PC-3 (cell line): ENCODE results near the gene MGMT. TPM values are rescaled to one million over a fixed set of nuclear protein-coding genes. Genes with fewer than 3 reads are reported as not detected.

Experiments used
- ATAC-seq: fragments of 200-7000 bp; cut with Tn5 transposase; 2 replicates; pipeline ENCODE4 v1.9.1; 2020; ENCODE audit warnings: mild to moderate bottlenecking, moderate library complexity
- BruUV-seq: library from RNA; stranded (reverse); fragments of 400-500 nt; replicated peaks from 2 replicates; lab custom pipeline; 2021; lab: Mats Ljungman, UMichigan
- CTCF ChIA-PET: fragments of 300-600 bp; sonication (Branson Sonifier 250); formaldehyde crosslinking; loops from one replicate; lab custom pipeline; 2022; ENCODE audit warnings: antibody characterized with exemption; lab: Charles Lee
- POLR2A ChIA-PET: fragments of 300-600 bp; sonication (Branson Sonifier 250); formaldehyde crosslinking; loops from one replicate; lab custom pipeline; 2022; ENCODE audit warnings: antibody characterized with exemption; ENCODE audit not compliant: unreplicated experiment; lab: Charles Lee
- DNase-seq: peaks from one replicate; pipeline ENCODE4 v3.0.0-alpha.2; 2015
- H2AFZ ChIP-seq: fragments of 300-600 bp; sonication (generic); 2 replicates; pipeline ENCODE4 v1.6.0; 2016; ENCODE audit warnings: antibody characterized with exemption, low read length
- H3F3A ChIP-seq: fragments of 300-600 bp; sonication (generic); one replicate; pipeline ENCODE4 v1.6.0; 2017; ENCODE audit warnings: antibody characterized with exemption, low read length, control low read depth, mild to moderate bottlenecking; ENCODE audit not compliant: unreplicated experiment
- H3K27ac ChIP-seq: fragments of 300-600 bp; sonication (generic); 2 replicates; pipeline ENCODE4 v1.5.1; 2016; ENCODE audit warnings: mild to moderate bottlenecking, low read length
- H3K27me3 ChIP-seq: fragments of 300-600 bp; sonication (generic); 2 replicates; pipeline ENCODE4 v1.6.1; 2016; ENCODE audit warnings: low read length, mixed read lengths
- H3K36me3 ChIP-seq: fragments of 300-600 bp; sonication (generic); 2 replicates; pipeline ENCODE4 v1.6.1; 2016; ENCODE audit warnings: low read depth, mixed run types, low read length, mixed read lengths
- H3K4me1 ChIP-seq: fragments of 300-600 bp; sonication (generic); 2 replicates; pipeline ENCODE4 v1.5.1; 2016; ENCODE audit warnings: low read length; ENCODE audit not compliant: insufficient read depth
- H3K4me2 ChIP-seq: fragments of 300-600 bp; sonication (generic); 2 replicates; pipeline ENCODE4 v1.6.0; 2016; ENCODE audit warnings: low read length
- H3K4me3 ChIP-seq: fragments of 300-600 bp; sonication (generic); 2 replicates; pipeline ENCODE4 v1.5.1; 2016; ENCODE audit warnings: mild to moderate bottlenecking, low read length, mixed read lengths
- H3K79me2 ChIP-seq: fragments of 300-600 bp; sonication (generic); 2 replicates; pipeline ENCODE4 v1.6.1; 2017; ENCODE audit warnings: low read length, mixed read lengths
- H3K9ac ChIP-seq: fragments of 300-600 bp; sonication (generic); 2 replicates; pipeline ENCODE4 v1.6.0; 2016; ENCODE audit warnings: mild to moderate bottlenecking, low read length
- H3K9me2 ChIP-seq: fragments of 300-600 bp; sonication (generic); replicated peaks from 2 replicates; pipeline ENCODE4 v1.6.1; 2016; ENCODE audit warnings: mixed run types, low read length, mixed read lengths
- H3K9me3 ChIP-seq: fragments of 300-600 bp; sonication (generic); 2 replicates; pipeline ENCODE4 v1.6.1; 2016; ENCODE audit warnings: low read length, mixed read lengths
- H4K20me1 ChIP-seq: fragments of 300-600 bp; sonication (generic); 2 replicates; pipeline ENCODE4 v1.6.1; 2016; ENCODE audit warnings: low read length, mixed read lengths
- CTCF ChIP-seq: fragments of 300-600 bp; sonication (generic); conservative IDR thresholded peaks from 2 replicates; pipeline ENCODE4 v1.5.1; 2017; ENCODE audit warnings: antibody characterized with exemption, low read depth, mild to moderate bottlenecking, low read length
- EZH2 ChIP-seq: fragments of 300-600 bp; sonication (generic); IDR thresholded peaks from one replicate; pipeline ENCODE4 v1.6.1; 2017; ENCODE audit warnings: antibody characterized with exemption, mild to moderate bottlenecking, low read length; ENCODE audit not compliant: unreplicated experiment
- EZH2phosphoT487 ChIP-seq: fragments of 300-600 bp; sonication (generic); IDR thresholded peaks from 2 replicates; pipeline ENCODE4 v1.6.1; 2018; ENCODE audit warnings: mild to moderate bottlenecking, antibody characterized with exemption, low read length, borderline replicate concordance
- intact Hi-C: fragments of 100-400 bp; cut with micrococcal nuclease; formaldehyde crosslinking; loops from 2 replicates; pipeline ENCODE4 v1.9.0; 2023
- total RNA-seq: library from RNA; depleted of rRNA; stranded (reverse); fragments of >200 nt; gene quantifications from 2 replicates; pipeline ENCODE4 v1.2.3, GENCODE V29; 2014

The MGMT gene
- total RNA-seq, 1 experiment from 2014 or later, result 19.8 TPM

GRCh38 chr10:129601737-129602136 lies 134.7 kb downstream of the MGMT start:
- no peak overlapping the region for H3K9ac ChIP-seq
- ATAC-seq, result no peak

GRCh38 chr10:129602938-129603535 lies 136.0 kb downstream of the MGMT start:
- H3K9me3 ChIP-seq, result no peaks in the 10 kb centered on the region
- no peak for TF ChIP-seq EZH2
- no peak for TF ChIP-seq EZH2phosphoT487
- H3K9me2 ChIP-seq, result no peaks in the 10 kb centered on the region
- no TSS peak for BruUV-seq
- H3K27ac ChIP-seq, result no peak overlapping the region
- no peak overlapping the region for H3K4me2 ChIP-seq
- CTCF ChIA-PET, result no interaction called here
- no peaks in the 10 kb centered on the region for H3K79me2 ChIP-seq
- no peaks in the 10 kb centered on the region for H4K20me1 ChIP-seq
- ATAC-seq (no peak), DNase-seq (no peak)
- POLR2A ChIA-PET, result no interaction called here
- intact Hi-C loops, result no loop called here
- H3K27me3 ChIP-seq, result no peaks in the 10 kb centered on the region
- no peaks in the 10 kb centered on the region for H3K4me1 ChIP-seq
- H3F3A ChIP-seq, result no peaks in the 10 kb centered on the region
- H2AFZ ChIP-seq, result no peak overlapping the region
- no peak overlapping the region for H3K4me3 ChIP-seq
- H3K9ac ChIP-seq, result no peak overlapping the region
- no peaks in the 10 kb centered on the region for H3K36me3 ChIP-seq

More at GRCh38 chr10:129601737-129602136, 134.7 kb downstream of the MGMT start:
- no peak for DNase-seq
- Histone ChIP-seq H3K27me3 (no peaks in the 10 kb centered on the region), H4K20me1 (no peaks in the 10 kb centered on the region), H2AFZ (no peak overlapping the region), H3K4me1 (no peaks in the 10 kb centered on the region), H3K9me2 (no peaks in the 10 kb centered on the region), H3K36me3 (no peaks in the 10 kb centered on the region), H3K27ac (no peak overlapping the region), H3K79me2 (no peaks in the 10 kb centered on the region), H3K4me2 (no peak overlapping the region), H3K9me3 (no peaks in the 10 kb centered on the region), H3K4me3 (no peak overlapping the region), H3F3A (no peaks in the 10 kb centered on the region)
- TF ChIP-seq EZH2, result no peak
- no peak for TF ChIP-seq CTCF
- TF ChIP-seq EZH2phosphoT487, result no peak
- BruUV-seq, result no TSS peak
- intact Hi-C loops, result no loop called here
- ChIA-PET CTCF (no interaction called here), POLR2A (no interaction called here)

GRCh38 chr10:129604333-129605032 lies 137.4 kb downstream of the MGMT start:
- H3K9me3 ChIP-seq, result no peaks in the 10 kb centered on the region
- ChIA-PET CTCF (no interaction called here), POLR2A (no interaction called here)
- no TSS peak for BruUV-seq
- H3K9ac ChIP-seq, result no peak overlapping the region
- no peaks in the 10 kb centered on the region for H3K27me3 ChIP-seq
- no peaks in the 10 kb centered on the region for H3K36me3 ChIP-seq
- no peaks in the 10 kb centered on the region for H3K79me2 ChIP-seq
- no peak overlapping the region for H3K27ac ChIP-seq
- no peak overlapping the region for H2AFZ ChIP-seq
- H3K4me2 ChIP-seq, result no peak overlapping the region
- H3K4me3 ChIP-seq, result no peak overlapping the region
- TF ChIP-seq EZH2phosphoT487, result no peak
- no peak for TF ChIP-seq CTCF
- no peak for TF ChIP-seq EZH2
- H3K4me1 ChIP-seq, result no peaks in the 10 kb centered on the region
- no peaks in the 10 kb centered on the region for H4K20me1 ChIP-seq
- ATAC-seq (no peak), DNase-seq (no peak)
- intact Hi-C loops, result no loop called here
- no peaks in the 10 kb centered on the region for H3F3A ChIP-seq
- no peaks in the 10 kb centered on the region for H3K9me2 ChIP-seq
